ENCODE results near the gene TMEM30A.

The TMEM30A gene

GRCh38 chr6:75284632-75285282 is at the start of gene TMEM30A:
Gene TMEM30A, minus strand, starts transcription at chr6:75284792. Its CDS starts 154 bp downstream, at chr6:75284638.
- peak; percentile 97 for DNase-seq (ENCODE audit: low read depth, low spot score)

- DNase-seq (ENCODE audit: low read depth, low spot score) = no peak
Measured at GRCh38 chr6:75333676-75334200, 49.1 kb upstream of the TMEM30A start.

GRCh38 chr6:75331151-75331550 is 46.6 kb upstream of the TMEM30A start:
- no peak for DNase-seq (ENCODE audit: low read depth, low spot score)

GRCh38 chr6:75329703-75330102 is 45.1 kb upstream of the TMEM30A start:
- DNase-seq (ENCODE audit: low read depth, low spot score) = no peak

- DNase-seq (ENCODE audit: low read depth, low spot score) = no peak
Measured at GRCh38 chr6:75327807-75328206, 43.2 kb upstream of the TMEM30A start.

GRCh38 chr6:75326557-75327258 is 42.1 kb upstream of the TMEM30A start:
- DNase-seq (ENCODE audit: low read depth, low spot score) = no peak

GRCh38 chr6:75318900-75319299 is 34.3 kb upstream of the TMEM30A start:
- DNase-seq (ENCODE audit: low read depth, low spot score) = no peak

- DNase-seq (ENCODE audit: low read depth, low spot score) = no peak
Measured at GRCh38 chr6:75317503-75318206, 33.1 kb upstream of the TMEM30A start.

GRCh38 chr6:75315978-75316377 is 31.4 kb upstream of the TMEM30A start:
- no peak for DNase-seq (ENCODE audit: low read depth, low spot score)

GRCh38 chr6:75308250-75308988 is 23.8 kb upstream of the TMEM30A start:
- DNase-seq (ENCODE audit: low read depth, low spot score) = no peak

GRCh38 chr6:75307364-75308004 is 22.9 kb upstream of the TMEM30A start:
- DNase-seq (ENCODE audit: low read depth, low spot score) = no peak

- no peak for DNase-seq (ENCODE audit: low read depth, low spot score)
Measured at GRCh38 chr6:75306064-75306463, 21.5 kb upstream of the TMEM30A start.

- DNase-seq (ENCODE audit: low read depth, low spot score) = no peak
Measured at GRCh38 chr6:75305573-75305972, 21.0 kb upstream of the TMEM30A start.

- DNase-seq (ENCODE audit: low read depth, low spot score) = no peak
Measured at GRCh38 chr6:75302280-75302679, 17.7 kb upstream of the TMEM30A start.

- no peak for DNase-seq (ENCODE audit: low read depth, low spot score)
Measured at GRCh38 chr6:75301537-75301936, 16.9 kb upstream of the TMEM30A start.

GRCh38 chr6:75301088-75301487 is 16.5 kb upstream of the TMEM30A start:
- no peak for DNase-seq (ENCODE audit: low read depth, low spot score)

GRCh38 chr6:75300531-75300855 is 15.9 kb upstream of the TMEM30A start:
- DNase-seq (ENCODE audit: low read depth, low spot score) = no peak

GRCh38 chr6:75299801-75300530 is 15.4 kb upstream of the TMEM30A start:
- no peak for DNase-seq (ENCODE audit: low read depth, low spot score)

GRCh38 chr6:75296811-75297779 is 12.5 kb upstream of the TMEM30A start:
- DNase-seq (ENCODE audit: low read depth, low spot score) = no peak

- no peak for DNase-seq (ENCODE audit: low read depth, low spot score)
Measured at GRCh38 chr6:75292555-75292954, 8.0 kb upstream of the TMEM30A start.
